Cerebellar cortex (tissue), 1 donor: Measurements from ENCODE around the gene ARFIP1.
"Not testable (repeated sequence)": the region's sequence is repeated elsewhere in the genome, so short reads cannot be mapped to it uniquely, and the experiment has no call there.

Experiments used
- DNase-seq: peaks from one replicate; pipeline ENCODE4 v3.0.0-alpha.2; 2015; ENCODE audit warnings: low spot score

The ARFIP1 gene

GRCh38 chr4:152843481-152844090 lies 63.8 kb downstream of the ARFIP1 start:
- no peak for DNase-seq

GRCh38 chr4:152847376-152847775 lies 67.6 kb downstream of the ARFIP1 start:
- DNase-seq, result no peak

- DNase-seq, result no peak
Observed at GRCh38 chr4:152848508-152848907, 68.8 kb downstream of the ARFIP1 start.

GRCh38 chr4:152849350-152849749 lies 69.6 kb downstream of the ARFIP1 start:
- DNase-seq, result no peak

- DNase-seq, result no peak
Observed at GRCh38 chr4:152850377-152850776, 70.6 kb downstream of the ARFIP1 start.

GRCh38 chr4:152851226-152851625 lies 71.5 kb downstream of the ARFIP1 start:
- no peak for DNase-seq

- no peak for DNase-seq
Observed at GRCh38 chr4:152853293-152853692, 73.5 kb downstream of the ARFIP1 start.

- DNase-seq, result not testable (repeated sequence)
Observed at GRCh38 chr4:152854016-152854415, 74.3 kb downstream of the ARFIP1 start.

- no peak for DNase-seq
Observed at GRCh38 chr4:152856960-152857359, 77.2 kb downstream of the ARFIP1 start.

- no peak for DNase-seq
Observed at GRCh38 chr4:152858934-152859333, 79.2 kb downstream of the ARFIP1 start.

GRCh38 chr4:152860046-152860445 lies 80.3 kb downstream of the ARFIP1 start:
- DNase-seq, result no peak

- DNase-seq, result no peak
Observed at GRCh38 chr4:152862608-152863007, 82.9 kb downstream of the ARFIP1 start.

- DNase-seq, result no peak
Observed at GRCh38 chr4:152864361-152864760, 84.6 kb downstream of the ARFIP1 start.

GRCh38 chr4:152866432-152866993 lies 86.8 kb downstream of the ARFIP1 start:
- not testable (repeated sequence) for DNase-seq

GRCh38 chr4:152870606-152871005 lies 90.9 kb downstream of the ARFIP1 start:
- peak; percentile 58 for DNase-seq

GRCh38 chr4:152875261-152875660 lies 95.5 kb downstream of the ARFIP1 start:
- no peak for DNase-seq

GRCh38 chr4:152877868-152878267 lies 98.1 kb downstream of the ARFIP1 start:
- DNase-seq, result no peak

GRCh38 chr4:152880263-152880662 lies 100.5 kb downstream of the ARFIP1 start:
- no peak for DNase-seq

- DNase-seq, result no peak
Observed at GRCh38 chr4:152881974-152882373, 102.2 kb downstream of the ARFIP1 start.

GRCh38 chr4:152885185-152885584 lies 105.4 kb downstream of the ARFIP1 start:
- DNase-seq, result no peak

- no peak for DNase-seq
Observed at GRCh38 chr4:152886201-152886600, 106.4 kb downstream of the ARFIP1 start.

- DNase-seq, result no peak
Observed at GRCh38 chr4:152887981-152888380, 108.2 kb downstream of the ARFIP1 start.

GRCh38 chr4:152892974-152893373 lies 113.2 kb downstream of the ARFIP1 start:
- no peak for DNase-seq

GRCh38 chr4:152894673-152895072 lies 114.9 kb downstream of the ARFIP1 start:
- DNase-seq, result no peak
